Fibroblast of lung (primary cell): ENCODE results near the gene APBA2. TPM values are rescaled to one million over a fixed set of nuclear protein-coding genes. Genes with fewer than 3 reads are reported as not detected.

Source experiments
- DNase-seq, 2 donors: peaks; one replicate each; pipeline versions ENCODE4 v3.0.0 to v3.0.0-alpha.2; 2010; ENCODE audit warnings: low read depth in 2 of 2
- H2AFZ ChIP-seq: 2 replicates; pipeline ENCODE4 v1.5.1; 2012; ENCODE audit warnings: low read length, control low read depth, inconsistent platforms
- H3K27ac ChIP-seq: 2 replicates; pipeline ENCODE4 v1.5.1; 2011; ENCODE audit warnings: low read length, control low read depth; ENCODE audit not compliant: insufficient read depth
- H3K27me3 ChIP-seq: 2 replicates; pipeline ENCODE4 v1.5.1; 2011; ENCODE audit warnings: mild to moderate bottlenecking, low read length; ENCODE audit not compliant: control insufficient read depth, insufficient read depth
- H3K36me3 ChIP-seq: 2 replicates; pipeline ENCODE4 v1.5.1; 2011; ENCODE audit warnings: low read length; ENCODE audit not compliant: control insufficient read depth, insufficient read depth
- H3K4me1 ChIP-seq: 2 replicates; pipeline ENCODE4 v1.5.1; 2011; ENCODE audit warnings: low read length; ENCODE audit not compliant: control insufficient read depth, insufficient read depth; ENCODE audit errors: extremely low read depth
- H3K4me2 ChIP-seq: 2 replicates; pipeline ENCODE4 v1.5.1; 2011; ENCODE audit warnings: low read length, control low read depth; ENCODE audit not compliant: insufficient read depth; ENCODE audit errors: extremely low read depth
- H3K4me3 ChIP-seq, 4 experiments: fragments of 200-600 bp in 1 of 4; sonication (generic) in 1 of 4; replicated peaks in 1 of 4; 2 replicates each; pipeline ENCODE4 v1.5.1; 2011 to 2016; ENCODE audit warnings: low read length in 4 of 4, low read depth in 3 of 4, mild to moderate bottlenecking in 3 of 4, control low read depth in 2 of 4, inconsistent platforms in 1 of 4, mixed read lengths in 1 of 4; ENCODE audit not compliant: insufficient read depth in 1 of 4; ENCODE audit errors: control extremely low read depth in 1 of 4
- H3K79me2 ChIP-seq: 2 replicates; pipeline ENCODE4 v1.5.1; 2012; ENCODE audit warnings: mild to moderate bottlenecking, low read length, inconsistent platforms; ENCODE audit not compliant: control insufficient read depth, insufficient read depth
- H3K9ac ChIP-seq: 2 replicates; pipeline ENCODE4 v1.5.1; 2011; ENCODE audit warnings: mild to moderate bottlenecking, low read length, control low read depth; ENCODE audit not compliant: insufficient read depth
- H3K9me3 ChIP-seq: 2 replicates; pipeline ENCODE4 v1.5.1; 2012; ENCODE audit warnings: low read depth, low read length; ENCODE audit not compliant: control insufficient read depth, insufficient read depth
- H4K20me1 ChIP-seq: 2 replicates; pipeline ENCODE4 v1.5.1; 2011; ENCODE audit warnings: low read length; ENCODE audit not compliant: control insufficient read depth, insufficient read depth; ENCODE audit errors: extremely low read depth
- CTCF ChIP-seq, 2 donors: IDR thresholded peaks in 1 of 2; conservative IDR thresholded peaks in 1 of 2; 1 replicate in 1 of 2; 2 replicates in 1 of 2; pipeline ENCODE4 v1.5.1; 2011 to 2012; ENCODE audit warnings: low read length in 2 of 2, control low read depth in 1 of 2, inconsistent platforms in 1 of 2, low read depth in 1 of 2, mild to moderate bottlenecking in 1 of 2
- EZH2 ChIP-seq: IDR thresholded peaks from 2 replicates; pipeline ENCODE4 v1.5.1; 2012; ENCODE audit warnings: low read length, control low read depth, mild to moderate bottlenecking; ENCODE audit errors: missing control alignments
- polyA plus RNA-seq, 2 donors: library from polyadenylated mRNA; depleted of rRNA in 1 of 2; stranded (reverse) in 1 of 2; unstranded in 1 of 2; fragments of >200 nt; gene quantifications; 2 replicates each; pipeline ENCODE4 v1.2.1, GENCODE V29; 2011 to 2012; ENCODE audit warnings: missing spikeins in 1 of 2
- total RNA-seq: library from RNA; depleted of rRNA; stranded (reverse); fragments of >200 nt; gene quantifications from 2 replicates; pipeline ENCODE4 v1.2.1, GENCODE V29; 2014

The APBA2 gene
- total and polyA plus RNA-seq, 2 donors (not counting 1 experiment from before 2014, with no cell fraction given) = 9.5 to 20.3 TPM

GRCh38 chr15:29098652-29099051 lies 212.9 kb downstream of the APBA2 start:
- H3K9ac ChIP-seq = no peak overlapping the region
- H3K27ac ChIP-seq = no peak overlapping the region
- H2AFZ ChIP-seq = no peak overlapping the region
- H3K4me1 ChIP-seq = no peaks in the 10 kb centered on the region
- H3K36me3 ChIP-seq = no peaks in the 10 kb centered on the region
- no peaks in the 10 kb centered on the region for H3K9me3 ChIP-seq
- H4K20me1 ChIP-seq = no peaks in the 10 kb centered on the region
- no peak for TF ChIP-seq EZH2
- no peak for TF ChIP-seq CTCF (conservative IDR thresholded peaks at IDR 0.05 in 1 of 2, IDR thresholded peaks at IDR 0.05 in 1 of 2; ENCODE audit: low read depth in 1 of 2, low read length in 2 of 2)
- H3K4me3 ChIP-seq = no peak overlapping the region
- H3K4me2 ChIP-seq = no peak overlapping the region
- no peak for DNase-seq
- H3K79me2 ChIP-seq = no peaks in the 10 kb centered on the region
- H3K27me3 ChIP-seq = no peaks in the 10 kb centered on the region

- Histone ChIP-seq H3K27ac (no peak overlapping the region), H2AFZ (no peak overlapping the region), H3K4me1 (no peaks in the 10 kb centered on the region), H3K27me3 (no peaks in the 10 kb centered on the region), H3K79me2 (no peaks in the 10 kb centered on the region), H4K20me1 (no peaks in the 10 kb centered on the region), H3K4me3 (no peak overlapping the region), H3K4me2 (no peak overlapping the region), H3K9ac (no peak overlapping the region), H3K36me3 (no peaks in the 10 kb centered on the region), H3K9me3 (no peaks in the 10 kb centered on the region)
- TF ChIP-seq CTCF (conservative IDR thresholded peaks at IDR 0.05 in 1 of 2, IDR thresholded peaks at IDR 0.05 in 1 of 2; ENCODE audit: low read depth in 1 of 2, low read length in 2 of 2) (no peak), EZH2 (no peak)
- DNase-seq = no peak
Observed at GRCh38 chr15:29099131-29099880, 213.5 kb downstream of the APBA2 start.

- H3K9me3 ChIP-seq = no peaks in the 10 kb centered on the region
- H2AFZ ChIP-seq = no peak overlapping the region
- no peaks in the 10 kb centered on the region for H3K36me3 ChIP-seq
- TF ChIP-seq EZH2 (no peak), CTCF (conservative IDR thresholded peaks at IDR 0.05 in 1 of 2, IDR thresholded peaks at IDR 0.05 in 1 of 2; ENCODE audit: low read depth in 1 of 2, low read length in 2 of 2) (no peak)
- H3K4me1 ChIP-seq = no peaks in the 10 kb centered on the region
- no peak for DNase-seq
- H3K27ac ChIP-seq = no peak overlapping the region
- H4K20me1 ChIP-seq = no peaks in the 10 kb centered on the region
- H3K4me3 ChIP-seq = no peak overlapping the region
- no peaks in the 10 kb centered on the region for H3K79me2 ChIP-seq
- H3K9ac ChIP-seq = no peak overlapping the region
- H3K4me2 ChIP-seq = no peak overlapping the region
- no peaks in the 10 kb centered on the region for H3K27me3 ChIP-seq
Observed at GRCh38 chr15:29100486-29101000, 214.8 kb downstream of the APBA2 start.
